ENCODE data around the gene DLG2.

DLG2 gene

DNA sequence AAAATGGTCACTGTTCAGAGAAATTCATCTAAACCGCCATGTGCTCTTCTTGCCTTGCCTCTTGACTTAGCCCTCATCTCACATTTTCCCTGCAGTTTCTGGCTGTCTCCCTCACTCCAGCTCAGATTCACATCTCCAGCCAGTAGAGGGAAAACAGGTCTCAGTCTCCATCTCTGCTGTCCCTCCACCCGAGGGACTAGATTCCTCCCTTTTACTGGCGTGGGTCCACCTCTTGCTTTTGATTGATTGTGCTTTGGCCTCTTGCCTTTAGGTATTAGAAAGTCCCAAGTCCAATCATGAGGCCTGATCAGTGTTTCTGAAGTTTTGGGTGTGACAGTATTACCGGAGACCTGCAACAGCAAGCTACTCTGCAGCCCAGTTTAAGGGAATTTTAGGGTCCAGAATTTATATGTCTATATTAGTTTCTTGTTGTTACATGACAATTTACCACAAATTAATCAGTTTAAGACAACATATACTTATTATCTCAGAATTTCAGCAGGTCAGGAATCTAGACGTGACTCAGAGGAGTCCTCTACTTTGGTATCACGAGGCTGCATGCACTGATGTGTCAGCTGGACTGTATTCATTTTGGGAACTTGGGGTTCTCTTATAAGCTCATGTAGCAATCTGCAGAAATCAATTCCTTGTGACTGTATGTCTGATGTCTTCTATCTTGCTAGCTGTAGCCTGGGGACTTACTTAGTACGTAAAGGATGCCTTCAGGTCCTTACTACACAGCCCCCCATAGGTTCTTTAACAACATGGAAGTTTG is 1535.7 kb downstream of the DLG2 start:
- Mint-ChIP-seq H3K27ac (no peak overlapping the region), H3K9me3 (no peaks in the 10 kb centered on the region), H3K4me1 (no peaks in the 10 kb centered on the region), H3K4me3 (no peak overlapping the region), H3K36me3 (ENCODE audit: low read depth) (no peaks in the 10 kb centered on the region), H3K27me3 (ENCODE audit: low read depth, poor library complexity) (no peaks in the 10 kb centered on the region)
- TF ChIP-seq, protein P1, sequence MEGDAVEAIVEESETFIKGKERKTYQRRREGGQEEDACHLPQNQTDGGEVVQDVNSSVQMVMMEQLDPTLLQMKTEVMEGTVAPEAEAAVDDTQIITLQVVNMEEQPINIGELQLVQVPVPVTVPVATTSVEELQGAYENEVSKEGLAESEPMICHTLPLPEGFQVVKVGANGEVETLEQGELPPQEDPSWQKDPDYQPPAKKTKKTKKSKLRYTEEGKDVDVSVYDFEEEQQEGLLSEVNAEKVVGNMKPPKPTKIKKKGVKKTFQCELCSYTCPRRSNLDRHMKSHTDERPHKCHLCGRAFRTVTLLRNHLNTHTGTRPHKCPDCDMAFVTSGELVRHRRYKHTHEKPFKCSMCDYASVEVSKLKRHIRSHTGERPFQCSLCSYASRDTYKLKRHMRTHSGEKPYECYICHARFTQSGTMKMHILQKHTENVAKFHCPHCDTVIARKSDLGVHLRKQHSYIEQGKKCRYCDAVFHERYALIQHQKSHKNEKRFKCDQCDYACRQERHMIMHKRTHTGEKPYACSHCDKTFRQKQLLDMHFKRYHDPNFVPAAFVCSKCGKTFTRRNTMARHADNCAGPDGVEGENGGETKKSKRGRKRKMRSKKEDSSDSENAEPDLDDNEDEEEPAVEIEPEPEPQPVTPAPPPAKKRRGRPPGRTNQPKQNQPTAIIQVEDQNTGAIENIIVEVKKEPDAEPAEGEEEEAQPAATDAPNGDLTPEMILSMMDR (IDR thresholded peaks at IDR 0.05) = no peak
- DNase-seq = no peak

- Mint-ChIP-seq H3K36me3 (ENCODE audit: low read depth) (no peaks in the 10 kb centered on the region), H3K9me3 (no peaks in the 10 kb centered on the region), H3K4me3 (no peak overlapping the region), H3K4me1 (no peaks in the 10 kb centered on the region), H3K27ac (no peak overlapping the region), H3K27me3 (ENCODE audit: low read depth, poor library complexity) (no peaks in the 10 kb centered on the region)
- TF ChIP-seq, protein P1 (IDR thresholded peaks at IDR 0.05) = no peak
- DNase-seq = no peak
These were observed 1537.8 kb downstream of the DLG2 start for GRCh38 chr11:84089072-84090057.

- TF ChIP-seq, protein P1 (IDR thresholded peaks at IDR 0.05) = no peak
- Mint-ChIP-seq H3K27ac (no peak overlapping the region), H3K27me3 (ENCODE audit: low read depth, poor library complexity) (peaks cover 11% of the 10 kb centered on the region), H3K9me3 (no peaks in the 10 kb centered on the region), H3K4me1 (no peaks in the 10 kb centered on the region), H3K36me3 (ENCODE audit: low read depth) (no peaks in the 10 kb centered on the region), H3K4me3 (no peak overlapping the region)
- no peak for DNase-seq
These were observed 1555.3 kb downstream of the DLG2 start for GRCh38 chr11:84071851-84072250.

DNA sequence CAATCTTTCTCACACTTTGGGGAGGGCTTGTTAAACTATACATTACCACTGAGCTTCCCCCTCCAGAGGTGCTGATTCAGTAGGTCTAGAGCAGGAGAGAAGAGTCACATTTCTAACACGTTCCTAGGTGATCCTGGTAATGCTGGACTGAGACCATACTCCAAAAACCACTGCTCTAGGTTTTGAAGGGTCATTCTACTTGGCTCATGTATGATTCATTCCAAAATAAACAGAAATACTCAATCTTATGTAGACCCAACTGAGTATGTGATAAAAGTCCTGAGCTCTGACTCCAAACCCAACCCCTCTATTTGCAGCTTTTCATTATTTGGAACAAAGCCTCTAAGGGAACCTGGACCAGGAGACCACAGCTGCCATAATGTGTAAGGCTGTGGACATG is 1558.1 kb downstream of the DLG2 start:
- no peak overlapping the region for H3K27ac Mint-ChIP-seq
- H3K4me1 Mint-ChIP-seq = no peaks in the 10 kb centered on the region
- DNase-seq = no peak
- TF ChIP-seq, protein P1 (IDR thresholded peaks at IDR 0.05) = no peak
- no peak overlapping the region for H3K4me3 Mint-ChIP-seq
- peaks cover 8% of the 10 kb centered on the region for H3K27me3 Mint-ChIP-seq (ENCODE audit: low read depth, poor library complexity)
- H3K36me3 Mint-ChIP-seq (ENCODE audit: low read depth) = no peaks in the 10 kb centered on the region
- H3K9me3 Mint-ChIP-seq = no peaks in the 10 kb centered on the region

DNA sequence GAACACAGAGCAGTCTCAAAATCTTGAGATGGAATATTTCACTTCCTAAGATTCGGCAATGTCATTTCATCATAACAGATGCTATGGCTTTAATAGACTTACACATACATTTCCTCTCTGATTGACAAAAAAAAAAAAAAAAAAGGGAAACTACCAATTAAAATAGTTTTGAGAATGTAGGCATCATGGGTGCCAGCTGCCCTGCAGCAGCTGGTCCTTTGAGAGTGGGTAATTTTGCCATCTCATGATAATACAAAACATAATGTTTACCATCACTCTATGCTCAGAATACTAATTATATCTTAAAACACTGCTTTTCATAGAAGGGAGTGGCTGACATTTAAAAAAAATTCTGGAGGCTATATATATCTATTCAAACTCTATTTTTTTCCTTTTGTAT is 1565.4 kb downstream of the DLG2 start:
- TF ChIP-seq, protein P1 (IDR thresholded peaks at IDR 0.05) = no peak
- H3K4me3 Mint-ChIP-seq = no peak overlapping the region
- H3K9me3 Mint-ChIP-seq = no peaks in the 10 kb centered on the region

More for the DNA sequence above, 1565.4 kb downstream of the DLG2 start:
- Mint-ChIP-seq H3K27ac (no peak overlapping the region), H3K36me3 (ENCODE audit: low read depth) (no peaks in the 10 kb centered on the region), H3K27me3 (ENCODE audit: low read depth, poor library complexity) (no peaks in the 10 kb centered on the region), H3K4me1 (no peaks in the 10 kb centered on the region)
- no peak for DNase-seq

Data from nephron progenitor cell (in vitro differentiated cells).